Upper lobe of left lung (tissue), 4 donors: ENCODE results near the gene WDR90.

ENCODE experiments used
- POLR2A ChIP-seq, 4 donors: fragments of 450-650 bp; IDR thresholded peaks; one replicate each; pipeline ENCODE4 v1.5.1; 2016 to 2017; ENCODE audit warnings: antibody characterized with exemption in 4 of 4, mild to moderate bottlenecking in 2 of 4
- POLR2AphosphoS5 ChIP-seq, 2 donors: sonication (generic); formaldehyde crosslinking; IDR thresholded peaks; one replicate each; pipeline ENCODE4 v1.5.1; 2017; ENCODE audit warnings: antibody characterized with exemption in 2 of 2
- TF ChIP-seq, protein P1 (sequence below), 6 experiments: fragments of 450-650 bp in 4 of 6; fragments of 200-600 bp in 2 of 6; sonication (generic) in 2 of 6; IDR thresholded peaks; one replicate each; pipeline ENCODE4 v1.5.1; 2016 to 2019; ENCODE audit warnings: antibody characterized with exemption in 6 of 6

DNA sequence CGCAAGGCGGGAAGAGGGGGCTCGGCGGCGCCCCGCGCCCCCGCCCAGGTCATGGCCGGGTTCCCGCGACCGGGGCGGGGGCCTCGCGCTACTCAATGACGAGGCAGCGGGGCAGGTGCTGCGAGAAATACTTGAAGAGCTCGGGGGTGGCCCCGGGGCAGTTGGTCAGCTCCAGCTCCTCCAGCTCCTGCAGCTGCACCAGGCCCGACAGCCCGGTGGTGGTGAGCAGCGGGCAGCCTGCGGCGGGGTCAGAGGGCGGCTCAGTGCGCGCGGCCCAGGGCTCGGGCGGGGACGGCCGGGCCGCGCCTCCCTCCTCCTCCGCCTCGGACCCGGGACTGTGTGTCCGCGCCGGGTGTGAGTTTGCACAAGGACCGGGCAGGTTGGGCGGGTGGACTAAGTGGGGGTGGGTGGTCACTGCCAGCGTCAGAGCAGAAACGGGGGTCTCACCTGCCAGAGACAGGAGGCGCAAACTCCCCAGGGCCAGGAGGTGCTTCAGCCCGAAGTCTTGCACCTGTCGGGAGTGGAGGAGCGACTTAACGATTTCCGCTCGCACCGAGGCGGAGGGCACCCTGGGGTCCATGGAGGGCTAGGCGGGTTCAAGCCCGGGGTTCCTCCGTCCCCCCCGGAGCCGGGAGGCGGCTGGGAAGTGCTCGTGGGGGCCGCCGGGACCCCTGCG, 45.2 kb downstream of the WDR90 start:
- no peak for TF ChIP-seq POLR2A (IDR thresholded peaks at IDR 0.05)
- TF ChIP-seq, protein P1, sequence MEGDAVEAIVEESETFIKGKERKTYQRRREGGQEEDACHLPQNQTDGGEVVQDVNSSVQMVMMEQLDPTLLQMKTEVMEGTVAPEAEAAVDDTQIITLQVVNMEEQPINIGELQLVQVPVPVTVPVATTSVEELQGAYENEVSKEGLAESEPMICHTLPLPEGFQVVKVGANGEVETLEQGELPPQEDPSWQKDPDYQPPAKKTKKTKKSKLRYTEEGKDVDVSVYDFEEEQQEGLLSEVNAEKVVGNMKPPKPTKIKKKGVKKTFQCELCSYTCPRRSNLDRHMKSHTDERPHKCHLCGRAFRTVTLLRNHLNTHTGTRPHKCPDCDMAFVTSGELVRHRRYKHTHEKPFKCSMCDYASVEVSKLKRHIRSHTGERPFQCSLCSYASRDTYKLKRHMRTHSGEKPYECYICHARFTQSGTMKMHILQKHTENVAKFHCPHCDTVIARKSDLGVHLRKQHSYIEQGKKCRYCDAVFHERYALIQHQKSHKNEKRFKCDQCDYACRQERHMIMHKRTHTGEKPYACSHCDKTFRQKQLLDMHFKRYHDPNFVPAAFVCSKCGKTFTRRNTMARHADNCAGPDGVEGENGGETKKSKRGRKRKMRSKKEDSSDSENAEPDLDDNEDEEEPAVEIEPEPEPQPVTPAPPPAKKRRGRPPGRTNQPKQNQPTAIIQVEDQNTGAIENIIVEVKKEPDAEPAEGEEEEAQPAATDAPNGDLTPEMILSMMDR (IDR thresholded peaks at IDR 0.05), result no peak
- TF ChIP-seq POLR2AphosphoS5 (IDR thresholded peaks at IDR 0.05), result no peak
